ENCODE measurements around the gene WNT11. TPM values are rescaled to one million over a fixed set of nuclear protein-coding genes. Genes with fewer than 3 reads are reported as not detected.

The WNT11 gene
- total RNA-seq, 6 experiments from 2014 or later = not detected

GRCh38 chr11:76174330-76174729 lies 32.0 kb downstream of the WNT11 start:
- DNase-seq = no peak
- peaks cover 26% of the 10 kb centered on the region for H3K27me3 Mint-ChIP-seq (ENCODE audit: insufficient read depth)
- no peak overlapping the region for H3K4me3 Mint-ChIP-seq
- H3K27ac Mint-ChIP-seq = no peak overlapping the region
- TF ChIP-seq CTCF (IDR thresholded peaks at IDR 0.05) = no peak
- H3K9me3 Mint-ChIP-seq = no peaks in the 10 kb centered on the region
- H3K4me1 Mint-ChIP-seq (ENCODE audit: low read depth) = no peaks in the 10 kb centered on the region
- no peaks in the 10 kb centered on the region for H3K36me3 Mint-ChIP-seq (ENCODE audit: low read depth)

- Mint-ChIP-seq H3K4me1 (ENCODE audit: low read depth) (no peaks in the 10 kb centered on the region), H3K27me3 (ENCODE audit: insufficient read depth) (peaks cover 29% of the 10 kb centered on the region), H3K9me3 (no peaks in the 10 kb centered on the region), H3K36me3 (ENCODE audit: low read depth) (no peaks in the 10 kb centered on the region), H3K4me3 (no peak overlapping the region), H3K27ac (no peak overlapping the region)
- no peak for DNase-seq
- no peak for TF ChIP-seq CTCF (IDR thresholded peaks at IDR 0.05)
Observed at GRCh38 chr11:76173663-76174062, 32.6 kb downstream of the WNT11 start.

- no peaks in the 10 kb centered on the region for H3K4me1 Mint-ChIP-seq (ENCODE audit: low read depth)
- H3K9me3 Mint-ChIP-seq = no peaks in the 10 kb centered on the region
- TF ChIP-seq CTCF (IDR thresholded peaks at IDR 0.05) = no peak
- H3K36me3 Mint-ChIP-seq (ENCODE audit: low read depth) = no peaks in the 10 kb centered on the region
- H3K27me3 Mint-ChIP-seq (ENCODE audit: insufficient read depth) = peaks cover 36% of the 10 kb centered on the region
- no peak for DNase-seq
- no peak overlapping the region for H3K27ac Mint-ChIP-seq
- H3K4me3 Mint-ChIP-seq = no peak overlapping the region
Observed at GRCh38 chr11:76172583-76172982, 33.7 kb downstream of the WNT11 start.

- DNase-seq = no peak
- Mint-ChIP-seq H3K36me3 (ENCODE audit: low read depth) (no peaks in the 10 kb centered on the region), H3K4me3 (no peak overlapping the region), H3K4me1 (ENCODE audit: low read depth) (no peaks in the 10 kb centered on the region), H3K27ac (no peak overlapping the region), H3K27me3 (ENCODE audit: insufficient read depth) (peaks cover 45% of the 10 kb centered on the region), H3K9me3 (no peaks in the 10 kb centered on the region)
- no peak for TF ChIP-seq CTCF (IDR thresholded peaks at IDR 0.05)
Observed at GRCh38 chr11:76170468-76170867, 35.8 kb downstream of the WNT11 start.

- DNase-seq = no peak
Observed at GRCh38 chr11:76169473-76169896, 36.8 kb downstream of the WNT11 start.

More at GRCh38 chr11:76169473-76169896, 36.8 kb downstream of the WNT11 start:
- Mint-ChIP-seq H3K36me3 (ENCODE audit: low read depth) (no peaks in the 10 kb centered on the region), H3K27me3 (ENCODE audit: insufficient read depth) (peaks cover 41% of the 10 kb centered on the region), H3K4me3 (no peak overlapping the region), H3K4me1 (ENCODE audit: low read depth) (no peaks in the 10 kb centered on the region), H3K27ac (no peak overlapping the region), H3K9me3 (no peaks in the 10 kb centered on the region)
- no peak for TF ChIP-seq CTCF (IDR thresholded peaks at IDR 0.05)

Measured in HFFc6 (cell line).